ENCODE measurements around the gene SELPLG. TPM values are rescaled to one million over a fixed set of nuclear protein-coding genes. Genes with fewer than 3 reads are reported as not detected.

The SELPLG gene
- 2.1 and 2.9 TPM in 2 replicates for total RNA-seq (2014; rRNA removed; shearing (Covaris generic))

DNA sequence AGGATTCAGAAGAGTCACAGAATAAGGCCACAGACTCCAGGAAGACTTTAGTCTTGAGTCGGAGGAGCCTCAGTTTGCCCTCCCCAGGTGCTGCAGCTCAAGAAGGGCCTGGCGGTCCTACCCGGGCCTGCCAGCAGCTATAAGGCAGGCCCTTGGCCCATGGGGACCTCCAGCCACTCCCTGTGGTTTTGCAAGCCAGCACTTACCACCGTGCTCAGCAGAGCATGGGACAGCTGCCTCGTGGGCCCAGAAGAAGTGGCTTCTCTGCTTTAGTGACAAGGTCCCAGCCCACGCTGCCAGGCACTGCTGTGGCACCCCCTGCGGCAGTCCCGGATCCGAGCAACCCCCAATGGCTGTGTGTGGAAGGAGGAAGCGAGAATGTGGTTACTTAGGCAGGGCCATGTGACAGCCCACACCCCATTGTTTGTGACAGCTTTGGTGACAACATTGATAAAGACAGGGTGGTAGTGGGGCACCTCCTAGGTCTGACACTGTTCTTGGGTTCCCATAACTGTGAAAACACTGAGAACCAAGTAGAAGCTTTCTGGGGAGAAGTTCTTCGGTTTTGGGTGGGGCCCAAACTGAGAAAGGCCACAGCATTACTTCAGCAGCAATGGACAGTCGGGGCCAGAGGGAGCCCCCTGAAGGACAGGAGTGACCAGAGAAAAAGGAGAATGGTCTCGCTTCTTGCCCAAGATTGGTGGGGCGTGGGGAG lies at the start of gene SELPLG:
SELPLG (minus strand) TSS at position 361 of the 715 bp plus-strand sequence. CDS start 9,587 bp downstream, outside the sequence.
- Histone ChIP-seq H3K4me1 (replicated peaks) (peaks cover 29% of the 10 kb centered on the region), H3K4me3 (no peak within 1 kb of the TSS)

GRCh38 chr12:108681317-108681716 lies 47.6 kb upstream of the SELPLG start:
- Histone ChIP-seq H3K9me3 (replicated peaks) (no peaks in the 10 kb centered on the region), H3K4me3 (no peak overlapping the region), H3K27me3 (replicated peaks) (no peaks in the 10 kb centered on the region), H3K27ac (no peak overlapping the region), H3K4me1 (replicated peaks) (peaks cover 15% of the 10 kb centered on the region), H3K36me3 (peaks cover 31% of the 10 kb centered on the region)
- DNase-seq (ENCODE audit: low read depth in 1 of 2, low spot score in 2 of 2), result no peak

More for the DNA sequence above, at the start of gene SELPLG:
- no peaks in the 10 kb centered on the region for H3K36me3 ChIP-seq
- no peaks in the 10 kb centered on the region for H3K9me3 ChIP-seq (replicated peaks)
- H3K27me3 ChIP-seq (replicated peaks), result 0 out of 2 replicates have a peak, but pooled peaks cover 3% of the 10 kb centered on the region
- peak; percentile 65 to 94 for DNase-seq (ENCODE audit: low read depth in 1 of 2, low spot score in 2 of 2)
- H3K27ac ChIP-seq, result no peak within 1 kb of the TSS

DNA sequence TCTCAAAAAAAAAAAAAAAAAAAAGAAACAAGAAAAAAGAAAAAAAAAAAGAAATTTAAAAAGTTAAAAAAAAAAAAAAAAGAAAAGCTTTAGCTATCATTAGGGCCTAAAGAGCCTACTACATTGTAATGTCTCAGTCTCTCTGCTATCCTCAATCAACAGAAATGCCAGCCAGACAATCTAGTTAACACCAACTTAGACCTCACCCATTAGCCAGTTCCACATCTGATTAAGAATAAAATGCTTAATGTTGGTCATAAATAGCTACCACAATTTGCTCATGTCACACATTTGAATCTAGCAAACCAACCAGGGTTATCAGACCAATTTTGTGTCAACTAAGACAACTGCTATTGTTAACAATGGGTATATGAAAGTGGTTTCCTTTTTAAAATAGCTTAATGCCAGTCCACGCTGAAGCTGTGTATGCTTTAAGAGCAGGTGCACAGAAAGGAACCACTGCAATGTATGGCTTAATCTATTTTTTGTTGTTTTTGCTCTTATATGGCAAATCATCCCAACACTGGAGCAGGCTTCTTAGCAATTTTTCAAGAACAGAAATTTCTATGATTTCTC lies 45.5 kb upstream of the SELPLG start:
- Histone ChIP-seq H3K36me3 (peaks cover 44% of the 10 kb centered on the region), H3K4me3 (no peak overlapping the region), H3K9me3 (replicated peaks) (no peaks in the 10 kb centered on the region), H3K27ac (no peak overlapping the region), H3K4me1 (replicated peaks) (no peaks in the 10 kb centered on the region; the same call in 1 of the 2 replicates), H3K27me3 (replicated peaks) (no peaks in the 10 kb centered on the region)
- DNase-seq (ENCODE audit: low read depth in 1 of 2, low spot score in 2 of 2), result no peak

- no peak for DNase-seq (ENCODE audit: low read depth in 1 of 2, low spot score in 2 of 2)
- H3K36me3 ChIP-seq, result peaks cover 52% of the 10 kb centered on the region
- no peaks in the 10 kb centered on the region for H3K9me3 ChIP-seq (replicated peaks)
- no peaks in the 10 kb centered on the region for H3K27me3 ChIP-seq (replicated peaks)
- no peak overlapping the region for H3K4me3 ChIP-seq
- H3K27ac ChIP-seq, result no peak overlapping the region
- no peaks in the 10 kb centered on the region for H3K4me1 ChIP-seq (replicated peaks)
Observed at GRCh38 chr12:108678104-108678730, 44.5 kb upstream of the SELPLG start.

DNA sequence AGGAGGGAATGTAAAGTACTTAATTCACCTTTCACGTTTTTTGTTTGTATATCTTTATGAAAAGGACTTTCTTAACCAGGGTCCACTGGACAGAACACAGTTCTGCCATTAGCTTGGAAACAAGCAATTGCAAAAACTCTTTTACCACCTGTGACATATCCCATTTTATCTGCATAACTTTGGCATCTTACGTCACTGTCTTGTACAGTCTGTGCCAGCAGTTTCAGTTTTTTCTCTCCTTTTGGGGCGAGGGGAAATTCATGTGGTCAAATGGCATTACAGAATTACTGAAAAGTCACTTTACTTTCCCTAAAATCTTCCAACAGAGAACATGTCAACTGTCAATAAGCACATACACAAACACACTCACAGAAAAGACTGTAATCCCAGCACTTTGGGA lies 43.7 kb upstream of the SELPLG start:
- Histone ChIP-seq H3K36me3 (peaks cover 60% of the 10 kb centered on the region), H3K4me3 (no peak overlapping the region), H3K9me3 (replicated peaks) (no peaks in the 10 kb centered on the region), H3K4me1 (replicated peaks) (no peaks in the 10 kb centered on the region), H3K27me3 (replicated peaks) (no peaks in the 10 kb centered on the region), H3K27ac (no peak overlapping the region)
- no peak for DNase-seq (ENCODE audit: low read depth in 1 of 2, low spot score in 2 of 2)

- Histone ChIP-seq H3K9me3 (replicated peaks) (no peaks in the 10 kb centered on the region), H3K27ac (no peak overlapping the region), H3K4me3 (no peak overlapping the region), H3K36me3 (peaks cover 67% of the 10 kb centered on the region), H3K27me3 (replicated peaks) (no peaks in the 10 kb centered on the region), H3K4me1 (replicated peaks) (no peaks in the 10 kb centered on the region)
- DNase-seq (ENCODE audit: low read depth in 1 of 2, low spot score in 2 of 2), result no peak
Observed at GRCh38 chr12:108676707-108677106, 43.0 kb upstream of the SELPLG start.

DNA sequence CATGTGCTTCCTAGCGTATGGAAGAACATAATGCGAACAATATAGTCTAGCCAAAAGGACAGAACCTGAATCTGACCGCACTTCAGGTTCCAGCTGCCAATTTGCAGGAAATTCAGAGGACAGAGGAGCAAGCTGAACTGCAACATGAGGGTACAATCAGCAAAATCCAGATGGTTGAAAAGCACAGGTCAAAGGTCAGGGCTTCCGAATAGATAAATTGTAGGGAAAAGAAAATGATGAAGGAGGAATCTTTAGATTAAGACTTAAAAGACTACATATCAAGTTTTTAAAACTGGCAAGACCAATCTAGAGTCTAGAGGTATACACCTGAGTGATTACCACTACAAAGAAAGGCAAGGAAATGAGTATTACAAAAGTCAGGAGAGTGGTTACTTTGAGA lies 42.1 kb upstream of the SELPLG start:
- Histone ChIP-seq H3K4me3 (no peak overlapping the region), H3K27me3 (replicated peaks) (no peaks in the 10 kb centered on the region), H3K27ac (no peak overlapping the region), H3K36me3 (peaks cover 67% of the 10 kb centered on the region), H3K9me3 (replicated peaks) (no peaks in the 10 kb centered on the region), H3K4me1 (replicated peaks) (no peaks in the 10 kb centered on the region)
- DNase-seq (ENCODE audit: low read depth in 1 of 2, low spot score in 2 of 2), result no peak

GRCh38 chr12:108672054-108672453 lies 38.4 kb upstream of the SELPLG start:
- DNase-seq (ENCODE audit: low read depth in 1 of 2, low spot score in 2 of 2), result no peak
- no peaks in the 10 kb centered on the region for H3K4me1 ChIP-seq (replicated peaks)
- H3K27me3 ChIP-seq (replicated peaks), result no peaks in the 10 kb centered on the region
- no peaks in the 10 kb centered on the region for H3K9me3 ChIP-seq (replicated peaks)
- H3K27ac ChIP-seq, result no peak overlapping the region
- no peak overlapping the region for H3K4me3 ChIP-seq
- peaks cover 54% of the 10 kb centered on the region for H3K36me3 ChIP-seq

- no peak for DNase-seq (ENCODE audit: low read depth in 1 of 2, low spot score in 2 of 2)
- no peaks in the 10 kb centered on the region for H3K9me3 ChIP-seq (replicated peaks)
- no peak overlapping the region for H3K4me3 ChIP-seq
- H3K4me1 ChIP-seq (replicated peaks), result no peaks in the 10 kb centered on the region; the same call in 1 of the 2 replicates
- H3K27ac ChIP-seq, result no peak overlapping the region
- H3K36me3 ChIP-seq, result peaks cover 48% of the 10 kb centered on the region
- no peaks in the 10 kb centered on the region for H3K27me3 ChIP-seq (replicated peaks)
Observed at GRCh38 chr12:108671110-108671509, 37.4 kb upstream of the SELPLG start.

DNA sequence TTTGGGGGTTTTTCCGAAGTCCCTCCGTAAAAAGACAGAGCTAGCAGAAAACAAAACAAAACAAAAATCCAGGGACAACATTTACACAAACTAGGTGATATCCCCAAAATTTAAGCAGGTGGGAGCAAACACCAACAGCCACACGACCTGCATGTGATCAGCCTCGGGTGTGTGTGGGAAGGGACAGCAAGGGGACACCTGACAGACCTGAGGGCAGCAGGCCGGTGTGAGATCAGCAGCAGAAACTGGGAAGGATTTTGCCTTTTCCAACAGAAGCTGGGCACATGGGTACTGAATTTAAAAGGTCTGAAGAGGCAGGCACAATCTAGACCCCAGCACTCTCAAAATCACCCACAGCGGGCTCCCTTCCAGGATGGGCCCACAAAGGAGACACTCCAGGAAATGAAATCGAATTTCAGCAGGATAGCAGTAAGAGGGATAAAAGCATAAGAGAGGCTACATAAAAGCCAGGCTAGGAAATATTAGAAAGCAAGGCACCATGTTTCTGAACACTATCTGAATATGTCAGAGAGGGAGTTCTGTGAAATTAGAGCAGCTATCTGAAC lies 36.5 kb upstream of the SELPLG start:
- Histone ChIP-seq H3K36me3 (peaks cover 48% of the 10 kb centered on the region), H3K4me3 (no peak overlapping the region), H3K27ac (no peak overlapping the region), H3K4me1 (replicated peaks) (peaks cover 6% of the 10 kb centered on the region), H3K27me3 (replicated peaks) (no peaks in the 10 kb centered on the region), H3K9me3 (replicated peaks) (no peaks in the 10 kb centered on the region)
- DNase-seq (ENCODE audit: low read depth in 1 of 2, low spot score in 2 of 2), result no peak

GRCh38 chr12:108668542-108668941 lies 34.8 kb upstream of the SELPLG start:
- no peak for DNase-seq (ENCODE audit: low read depth in 1 of 2, low spot score in 2 of 2)
- H3K4me3 ChIP-seq, result no peak overlapping the region
- H3K4me1 ChIP-seq (replicated peaks), result peaks cover 19% of the 10 kb centered on the region
- no peak overlapping the region for H3K27ac ChIP-seq
- no peaks in the 10 kb centered on the region for H3K9me3 ChIP-seq (replicated peaks)
- peaks cover 48% of the 10 kb centered on the region for H3K36me3 ChIP-seq
- no peaks in the 10 kb centered on the region for H3K27me3 ChIP-seq (replicated peaks)

DNA sequence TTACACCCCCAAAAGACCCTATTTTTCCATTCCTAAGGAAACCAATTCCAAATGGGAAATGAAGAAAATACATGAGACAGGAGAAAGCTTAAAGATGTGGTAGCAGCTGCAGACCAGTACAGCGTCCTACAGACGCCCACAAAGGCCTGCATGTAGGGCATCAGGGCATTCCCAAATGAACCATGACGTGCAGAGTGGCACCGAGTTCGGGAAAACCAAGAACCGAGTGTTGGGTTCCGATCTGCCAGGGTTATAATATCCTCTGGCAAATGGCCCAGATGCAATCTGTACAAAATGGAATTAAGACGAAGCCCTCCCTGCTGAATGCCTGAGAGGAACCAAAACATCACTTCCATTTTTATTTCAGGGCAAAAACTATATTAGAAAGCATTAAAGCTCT lies 34.4 kb upstream of the SELPLG start:
- H3K4me1 ChIP-seq (replicated peaks), result peaks cover 19% of the 10 kb centered on the region
- no peak for DNase-seq (ENCODE audit: low read depth in 1 of 2, low spot score in 2 of 2)
- no peak overlapping the region for H3K27ac ChIP-seq
- no peaks in the 10 kb centered on the region for H3K9me3 ChIP-seq (replicated peaks)
- H3K4me3 ChIP-seq, result no peak overlapping the region
- H3K36me3 ChIP-seq, result peaks cover 48% of the 10 kb centered on the region
- no peaks in the 10 kb centered on the region for H3K27me3 ChIP-seq (replicated peaks)

GRCh38 chr12:108667349-108667748 lies 33.7 kb upstream of the SELPLG start:
- Histone ChIP-seq H3K9me3 (replicated peaks) (no peaks in the 10 kb centered on the region), H3K27me3 (replicated peaks) (no peaks in the 10 kb centered on the region), H3K36me3 (peaks cover 42% of the 10 kb centered on the region), H3K4me3 (no peak overlapping the region), H3K27ac (no peak overlapping the region), H3K4me1 (replicated peaks) (peaks cover 19% of the 10 kb centered on the region)
- DNase-seq (ENCODE audit: low read depth in 1 of 2, low spot score in 2 of 2), result no peak

DNA sequence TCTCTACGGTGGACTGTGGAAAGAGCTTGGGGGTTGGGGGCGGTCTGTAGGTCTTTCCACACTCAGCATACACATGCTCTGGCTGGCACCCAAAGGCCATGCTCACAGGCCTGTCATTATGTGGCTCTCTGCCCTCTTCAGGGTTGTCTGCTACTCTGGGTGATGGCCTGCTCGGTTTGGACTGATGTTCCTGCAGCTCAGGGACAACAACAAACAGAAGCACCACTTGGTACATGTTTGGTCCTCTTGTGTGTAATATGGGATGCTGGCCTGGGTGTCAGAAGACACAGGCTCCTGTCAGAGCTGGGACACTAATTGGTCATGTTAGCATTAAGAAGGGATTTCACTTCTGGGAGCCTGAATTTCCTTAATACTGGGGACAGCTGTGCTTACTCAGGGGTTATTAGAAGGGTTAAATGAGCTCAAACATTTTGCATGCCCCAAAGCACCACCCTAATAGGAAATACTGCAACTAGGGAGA lies 32.7 kb upstream of the SELPLG start:
- no peak overlapping the region for H3K27ac ChIP-seq
- peaks cover 42% of the 10 kb centered on the region for H3K36me3 ChIP-seq
- no peaks in the 10 kb centered on the region for H3K27me3 ChIP-seq (replicated peaks)
- H3K4me1 ChIP-seq (replicated peaks), result peaks cover 19% of the 10 kb centered on the region
- H3K4me3 ChIP-seq, result no peak overlapping the region
- DNase-seq (ENCODE audit: low read depth in 1 of 2, low spot score in 2 of 2), result no peak
- no peaks in the 10 kb centered on the region for H3K9me3 ChIP-seq (replicated peaks)

Measured in SJSA1 (cell line).